Stomach (tissue), 9 donors: ENCODE results near the gene CD320. TPM values are rescaled to one million over a fixed set of nuclear protein-coding genes. Genes with fewer than 3 reads are reported as not detected.
"Not testable (repeated sequence)": the region's sequence is repeated elsewhere in the genome, so short reads cannot be mapped to it uniquely, and the experiment has no call there.

Experiments used
- DNase-seq, 2 donors: peaks; one replicate each; pipeline versions ENCODE4 v3.0.0 to v3.0.0-alpha.2; 2013 to 2019
- H3K27ac ChIP-seq, 5 donors: fragments of 200-600 bp in 4 of 5; sonication (generic) in 4 of 5; one replicate each; pipeline ENCODE4 v1.5.1; 2013 to 2019; ENCODE audit warnings: mild to moderate bottlenecking in 1 of 5, moderate library complexity in 1 of 5
- H3K27me3 ChIP-seq, 3 donors: fragments of 200-600 bp; sonication (generic); one replicate each; pipeline ENCODE4 v1.5.1; 2017 to 2019; ENCODE audit warnings: mixed run types in 1 of 3
- H3K36me3 ChIP-seq, 4 donors: fragments of 200-600 bp; sonication (generic); 1 replicate in 3 of 4; 2 replicates in 1 of 4; pipeline ENCODE4 v1.5.1; 2016 to 2019
- H3K4me1 ChIP-seq, 4 donors: fragments of 200-600 bp; sonication (generic); one replicate each; pipeline ENCODE4 v1.5.1; 2016 to 2019
- H3K4me3 ChIP-seq, 4 donors: fragments of 200-600 bp; sonication (generic) in 3 of 4; one replicate each; pipeline ENCODE4 v1.5.1; 2016 to 2019; ENCODE audit warnings: mild to moderate bottlenecking in 1 of 4
- H3K9me3 ChIP-seq, 4 donors: fragments of 200-600 bp; sonication (generic); one replicate each; pipeline ENCODE4 v1.5.1; 2016 to 2019
- CTCF ChIP-seq, 7 experiments: fragments of 450-650 bp in 4 of 7; fragments of 200-600 bp in 3 of 7; sonication (generic) in 3 of 7; IDR thresholded peaks; one replicate each; pipeline ENCODE4 v1.5.1; 2016 to 2019; ENCODE audit warnings: antibody characterized with exemption in 7 of 7, control low read depth in 2 of 7, mild to moderate bottlenecking in 1 of 7
- EP300 ChIP-seq: sonication (generic); formaldehyde crosslinking; IDR thresholded peaks from one replicate; pipeline ENCODE4 v1.6.1; 2017; ENCODE audit warnings: antibody characterized with exemption
- POLR2A ChIP-seq, 4 donors: fragments of 450-650 bp; IDR thresholded peaks; one replicate each; pipeline ENCODE4 v1.6.1; 2016; ENCODE audit warnings: antibody characterized with exemption in 4 of 4, control low read depth in 2 of 4, mild to moderate bottlenecking in 1 of 4, moderate library complexity in 1 of 4
- POLR2AphosphoS5 ChIP-seq, 3 donors: sonication (generic); formaldehyde crosslinking; IDR thresholded peaks; one replicate each; pipeline ENCODE4 v1.6.1; 2016; ENCODE audit warnings: antibody characterized with exemption in 3 of 3
- WGBS, 5 donors: extraction: QIAGEN DNeasy Blood & Tissue Kit in 3 of 5; methylation state at CpG; one replicate each; pipeline versions ENCODE4 v1.1.5 to v1.1.7; 2013 to 2018; 5-methylcytosine and 5-hydroxymethylcytosine counted together
- intact Hi-C: fragments of 100-400 bp; cut with DNase I; formaldehyde crosslinking; loops from one replicate; pipeline ENCODE4 v1.15.1; 2023; ENCODE audit warnings: low total_unique reads
- polyA plus RNA-seq, 3 donors: library from polyadenylated mRNA; stranded (reverse); fragments of 200-250 nt; gene quantifications; one replicate each; pipeline ENCODE4 v1.2.3, GENCODE V29; 2013
- total RNA-seq, 5 donors: library from RNA; depleted of rRNA; stranded (reverse); fragments of >200 nt; gene quantifications; one replicate each; pipeline versions ENCODE4 v1.1.0 to v1.2.3, GENCODE V29; 2014 to 2016
- donor health status: healthy with polysubstance abuse.
- donor health status: Bipolar disorder and iron deficiency.
- donor health status: healthy.

CD320 gene
- total and polyA plus RNA-seq, 8 donors: 13.0 to 108 (median 22.6) TPM

- 12 to 36% (median 27%) methylated on average over 7 to 10 of the region's 10 CpGs for WGBS, 5 donors
- no peak overlapping the region for H3K4me3 ChIP-seq
- H3K27me3 ChIP-seq: peaks cover 0 to 20% (median 0%) of the 10 kb centered on the region in 3 donors
- no peaks in the 10 kb centered on the region for H3K36me3 ChIP-seq
- H3K9me3 ChIP-seq: no peaks in the 10 kb centered on the region
- TF ChIP-seq CTCF (IDR thresholded peaks at IDR 0.05): no peak
- TF ChIP-seq EP300: no peak
- TF ChIP-seq POLR2AphosphoS5 (IDR thresholded peaks at IDR 0.05): no peak
- TF ChIP-seq POLR2A (IDR thresholded peaks at IDR 0.05): no peak
- H3K4me1 ChIP-seq: peaks cover 20 to 42% (median 36%) of the 10 kb centered on the region in 4 donors
- peak in 1 of 2 donors; percentile 37 for DNase-seq
- H3K27ac ChIP-seq: peak overlapping the region in 2 of 5 donors; percentile 20 to 29
- intact Hi-C loops: no loop called here
Measured at GRCh38 chr19:8352134-8352827, 44.1 kb upstream of the CD320 start.

- intact Hi-C loops, H3K9me3 ChIP-seq: not testable (repeated sequence)
- 67 to 72% (median 69%) methylated on average over 8 of the region's 8 CpGs for WGBS, 5 donors
Measured at GRCh38 chr19:8349629-8350372, 41.6 kb upstream of the CD320 start.

GRCh38 chr19:8343483-8343844, 35.3 kb upstream of the CD320 start:
- Histone ChIP-seq H3K27ac (peak overlapping the region in 1 of 5 donors; percentile 33), H3K4me3 (peak overlapping the region; percentile 49 to 53 (median 52)), H3K27me3 (peaks cover 0 to 65% (median 15%) of the 10 kb centered on the region in 3 donors), H3K9me3 (no peaks in the 10 kb centered on the region), H3K4me1 (peaks cover 10 to 24% (median 14%) of the 10 kb centered on the region in 4 donors), H3K36me3 (no peaks in the 10 kb centered on the region)
- intact Hi-C loops: no loop called here
- TF ChIP-seq POLR2A (IDR thresholded peaks at IDR 0.05): no peak
- no peak for TF ChIP-seq EP300
- 31 to 38% (median 37%) methylated on average over 11 of the region's 11 CpGs for WGBS, 5 donors
- no peak for DNase-seq

More at GRCh38 chr19:8349629-8350372, 41.6 kb upstream of the CD320 start:
- H3K4me3 ChIP-seq, H3K36me3 ChIP-seq, H3K27ac ChIP-seq, DNase-seq: not testable (repeated sequence)
- peaks cover 14 to 32% (median 24%) of the 10 kb centered on the region in 4 donors for H3K4me1 ChIP-seq
- peaks cover 0 to 30% (median 0%) of the 10 kb centered on the region in 3 donors for H3K27me3 ChIP-seq

GRCh38 chr19:8342684-8343482, 34.7 kb upstream of the CD320 start, which contains the start of gene KANK3:
TSS of gene KANK3 (minus strand) at chr19:8343262. CDS start at chr19:8337828, 5,434 bp downstream.
- peaks cover 0 to 71% (median 15%) of the 10 kb centered on the region in 3 donors for H3K27me3 ChIP-seq
- intact Hi-C loops: no loop called here
- peak within 1 kb of the TSS; percentile 3 to 85 (median 78) for H3K27ac ChIP-seq
- no peaks in the 10 kb centered on the region for H3K9me3 ChIP-seq
- H3K4me3 ChIP-seq: peak within 1 kb of the TSS; percentile 49 to 53 (median 52)
- H3K4me1 ChIP-seq: peaks cover 10 to 22% (median 14%) of the 10 kb centered on the region in 4 donors
- no peaks in the 10 kb centered on the region for H3K36me3 ChIP-seq
- TF ChIP-seq POLR2AphosphoS5 (IDR thresholded peaks at IDR 0.05) (peak; percentile 45 to 89 (median 85)), EP300 (no peak), CTCF (IDR thresholded peaks at IDR 0.05) (peak in 1 of 7 experiments; percentile 7)
- DNase-seq: peak; percentile 98
- 3 to 8% (median 5%) methylated on average over 21 to 65 of the region's 65 CpGs for WGBS, 5 donors

- intact Hi-C loops: no loop called here
- H3K36me3 ChIP-seq: no peaks in the 10 kb centered on the region
- H3K27me3 ChIP-seq: peaks cover 0 to 76% (median 15%) of the 10 kb centered on the region in 3 donors
- H3K4me3 ChIP-seq: peak overlapping the region; percentile 49 to 53 (median 52)
- TF ChIP-seq EP300: no peak
- TF ChIP-seq POLR2A (IDR thresholded peaks at IDR 0.05): no peak
- no peak for TF ChIP-seq CTCF (IDR thresholded peaks at IDR 0.05)
- TF ChIP-seq POLR2AphosphoS5 (IDR thresholded peaks at IDR 0.05): no peak
- H3K4me1 ChIP-seq: peaks cover 10 to 19% (median 14%) of the 10 kb centered on the region in 4 donors
- 35 to 50% (median 41%) methylated on average over 10 to 14 of the region's 14 CpGs for WGBS, 5 donors
- no peak for DNase-seq
- no peaks in the 10 kb centered on the region for H3K9me3 ChIP-seq
- H3K27ac ChIP-seq: peak overlapping the region in 4 of 5 donors; percentile 76 to 85 (median 81)
Measured at GRCh38 chr19:8342316-8342683, 34.1 kb upstream of the CD320 start.

- DNase-seq, H3K4me3 ChIP-seq, H3K36me3 ChIP-seq, intact Hi-C loops, H3K9me3 ChIP-seq: not testable (repeated sequence)
- peaks cover 0 to 84% (median 15%) of the 10 kb centered on the region in 3 donors for H3K27me3 ChIP-seq
- H3K4me1 ChIP-seq: peaks cover 10 to 19% (median 14%) of the 10 kb centered on the region in 4 donors
- WGBS, 5 donors: 89 to 96% (median 93%) methylated on average over 4 of the region's 4 CpGs
- peak overlapping the region in 4 of 5 donors; percentile 4 to 85 (median 81) for H3K27ac ChIP-seq
Measured at GRCh38 chr19:8341504-8341903, 33.3 kb upstream of the CD320 start.
